Glomerular visceral epithelial cell (primary cell): ENCODE data around the gene CLCN1.

Experiments
- DNase-seq: peaks from one replicate; pipeline ENCODE4 v3.0.0-alpha.2; 2016; ENCODE audit errors: extremely low spot score

The CLCN1 gene

GRCh38 chr7:143396625-143397556 lies 81.0 kb downstream of the CLCN1 start:
- no peak for DNase-seq

GRCh38 chr7:143397710-143398530 lies 82.0 kb downstream of the CLCN1 start:
- no peak for DNase-seq

- DNase-seq, result no peak
Observed at GRCh38 chr7:143398616-143399015, 82.7 kb downstream of the CLCN1 start.

- no peak for DNase-seq
Observed at GRCh38 chr7:143399151-143399550, 83.2 kb downstream of the CLCN1 start.

GRCh38 chr7:143399642-143400041 lies 83.7 kb downstream of the CLCN1 start:
- DNase-seq, result no peak

- DNase-seq, result no peak
Observed at GRCh38 chr7:143401265-143401664, 85.4 kb downstream of the CLCN1 start.
